Measurements from ENCODE around the gene CD302. TPM values are rescaled to one million over a fixed set of nuclear protein-coding genes. Genes with fewer than 3 reads are reported as not detected.

Gene CD302
- total RNA-seq, 1 donor from 2014 or later = 3.9 TPM

GRCh38 chr2:159742846-159743245 lies 55.2 kb downstream of the CD302 start:
- H3K4me3 Mint-ChIP-seq (ENCODE audit: low read depth) = no peak overlapping the region
- peaks cover 3% of the 10 kb centered on the region for H3K9me3 Mint-ChIP-seq (ENCODE audit: low read depth)
- no peaks in the 10 kb centered on the region for H3K4me1 Mint-ChIP-seq (ENCODE audit: low read depth)
- no peak for DNase-seq (ENCODE audit: low spot score, unreplicated experiment)
- no peaks in the 10 kb centered on the region for H3K27me3 Mint-ChIP-seq
- no peak for TF ChIP-seq CTCF (IDR thresholded peaks at IDR 0.05; ENCODE audit: unreplicated experiment)
- peak overlapping the region; percentile 41 for H3K27ac Mint-ChIP-seq
- peaks cover 37% of the 10 kb centered on the region for H3K36me3 Mint-ChIP-seq (ENCODE audit: insufficient read depth)

- Mint-ChIP-seq H3K27ac (no peak overlapping the region), H3K27me3 (no peaks in the 10 kb centered on the region), H3K9me3 (ENCODE audit: low read depth) (peaks cover 3% of the 10 kb centered on the region), H3K36me3 (ENCODE audit: insufficient read depth) (peaks cover 34% of the 10 kb centered on the region), H3K4me1 (ENCODE audit: low read depth) (no peaks in the 10 kb centered on the region), H3K4me3 (ENCODE audit: low read depth) (no peak overlapping the region)
- no peak for TF ChIP-seq CTCF (IDR thresholded peaks at IDR 0.05; ENCODE audit: unreplicated experiment)
- no peak for DNase-seq (ENCODE audit: low spot score, unreplicated experiment)
These were observed 59.3 kb downstream of the CD302 start for GRCh38 chr2:159738509-159739390.

GRCh38 chr2:159737917-159738296 lies 60.1 kb downstream of the CD302 start:
- no peak overlapping the region for H3K27ac Mint-ChIP-seq
- H3K4me3 Mint-ChIP-seq (ENCODE audit: low read depth) = no peak overlapping the region
- no peak for TF ChIP-seq CTCF (IDR thresholded peaks at IDR 0.05; ENCODE audit: unreplicated experiment)
- H3K27me3 Mint-ChIP-seq = no peaks in the 10 kb centered on the region
- no peaks in the 10 kb centered on the region for H3K9me3 Mint-ChIP-seq (ENCODE audit: low read depth)
- peaks cover 29% of the 10 kb centered on the region for H3K36me3 Mint-ChIP-seq (ENCODE audit: insufficient read depth)
- no peaks in the 10 kb centered on the region for H3K4me1 Mint-ChIP-seq (ENCODE audit: low read depth)
- no peak for DNase-seq (ENCODE audit: low spot score, unreplicated experiment)

GRCh38 chr2:159737292-159737916 lies 60.6 kb downstream of the CD302 start:
- no peak overlapping the region for H3K27ac Mint-ChIP-seq
- no peaks in the 10 kb centered on the region for H3K27me3 Mint-ChIP-seq
- TF ChIP-seq CTCF (IDR thresholded peaks at IDR 0.05; ENCODE audit: unreplicated experiment) = no peak
- no peaks in the 10 kb centered on the region for H3K9me3 Mint-ChIP-seq (ENCODE audit: low read depth)
- H3K4me3 Mint-ChIP-seq (ENCODE audit: low read depth) = no peak overlapping the region
- DNase-seq (ENCODE audit: low spot score, unreplicated experiment) = no peak
- no peaks in the 10 kb centered on the region for H3K4me1 Mint-ChIP-seq (ENCODE audit: low read depth)
- peaks cover 24% of the 10 kb centered on the region for H3K36me3 Mint-ChIP-seq (ENCODE audit: insufficient read depth)

- Mint-ChIP-seq H3K27ac (no peak overlapping the region), H3K9me3 (ENCODE audit: low read depth) (no peaks in the 10 kb centered on the region), H3K27me3 (no peaks in the 10 kb centered on the region), H3K4me1 (ENCODE audit: low read depth) (no peaks in the 10 kb centered on the region), H3K36me3 (ENCODE audit: insufficient read depth) (peaks cover 22% of the 10 kb centered on the region), H3K4me3 (ENCODE audit: low read depth) (no peak overlapping the region)
- TF ChIP-seq CTCF (IDR thresholded peaks at IDR 0.05; ENCODE audit: unreplicated experiment) = no peak
- DNase-seq (ENCODE audit: low spot score, unreplicated experiment) = no peak
These were observed 62.0 kb downstream of the CD302 start for GRCh38 chr2:159736048-159736447.
